ENCODE measurements around the gene CCDC142.

CCDC142 gene

DNA sequence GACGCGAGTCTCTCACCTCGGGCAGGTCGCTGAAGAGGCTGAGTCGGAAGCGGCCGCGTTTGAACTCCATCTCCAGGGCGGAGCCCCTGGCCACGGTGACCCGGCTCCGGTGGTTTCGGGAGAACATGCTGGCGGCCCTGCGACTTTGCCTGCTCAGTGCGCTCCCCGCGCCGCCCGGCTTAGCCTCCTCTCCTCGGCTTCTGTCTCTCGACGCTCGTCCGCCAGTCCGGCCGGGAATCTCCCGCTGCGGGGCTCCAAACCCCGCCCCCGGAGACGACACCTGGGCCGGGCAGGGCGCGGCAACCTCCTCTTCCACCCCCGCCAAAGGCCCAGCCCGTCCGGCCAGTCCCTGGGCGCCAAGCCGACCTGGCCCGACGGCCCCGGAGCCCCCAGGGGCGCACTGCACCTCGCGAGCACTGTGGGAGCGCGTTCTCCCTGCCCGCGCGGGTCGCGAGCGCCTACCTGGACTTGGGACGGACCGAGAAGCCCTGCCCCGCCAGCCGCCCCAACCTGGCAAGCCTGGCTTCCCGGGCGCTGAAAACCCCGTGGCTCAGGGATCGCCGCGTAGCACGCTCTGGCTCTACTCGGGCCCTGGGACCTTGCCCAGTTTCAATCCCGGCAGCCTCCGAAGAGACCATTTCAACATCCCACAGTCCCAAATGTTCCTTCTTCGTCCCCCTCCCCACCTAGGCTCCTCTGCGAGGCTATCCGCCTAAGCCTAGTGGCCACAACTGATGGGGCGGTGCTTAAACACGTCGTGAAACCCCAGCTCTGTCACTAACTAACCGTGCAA, 40.9 kb downstream of the CCDC142 start, which contains the start of gene RTKN:
Gene RTKN (minus strand): TSS at position 248 of the 793 bp plus-strand sequence. CDS start 121 bp downstream, at position 127.
- peak; percentile 93 for DNase-seq

DNA sequence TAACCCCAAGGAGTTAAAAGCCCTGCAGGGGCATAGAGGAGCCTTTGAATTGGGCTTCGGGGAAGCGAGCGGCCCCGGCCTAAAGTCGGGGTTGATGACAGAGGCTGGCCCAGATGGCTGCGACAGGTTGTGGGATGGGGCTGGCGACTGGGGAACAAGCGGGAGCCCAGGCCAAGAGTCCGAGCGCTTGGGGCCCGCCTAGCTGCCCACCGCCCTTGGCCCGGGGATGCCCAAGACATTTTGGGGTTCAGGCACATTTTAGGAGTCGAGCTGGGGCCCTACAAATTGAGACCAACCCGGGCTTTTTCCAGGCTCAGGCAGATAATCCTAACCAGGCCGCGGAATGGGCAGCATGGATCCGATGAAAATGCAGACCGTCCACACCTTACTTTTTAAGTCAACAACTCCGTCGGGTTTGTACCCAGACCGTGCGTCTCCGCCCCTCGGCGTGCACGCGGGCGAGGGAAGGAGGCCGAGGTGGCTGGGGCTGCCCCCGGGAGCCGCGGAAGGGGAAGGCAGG, 41.6 kb downstream of the CCDC142 start:
- DNase-seq: no peak

DNA sequence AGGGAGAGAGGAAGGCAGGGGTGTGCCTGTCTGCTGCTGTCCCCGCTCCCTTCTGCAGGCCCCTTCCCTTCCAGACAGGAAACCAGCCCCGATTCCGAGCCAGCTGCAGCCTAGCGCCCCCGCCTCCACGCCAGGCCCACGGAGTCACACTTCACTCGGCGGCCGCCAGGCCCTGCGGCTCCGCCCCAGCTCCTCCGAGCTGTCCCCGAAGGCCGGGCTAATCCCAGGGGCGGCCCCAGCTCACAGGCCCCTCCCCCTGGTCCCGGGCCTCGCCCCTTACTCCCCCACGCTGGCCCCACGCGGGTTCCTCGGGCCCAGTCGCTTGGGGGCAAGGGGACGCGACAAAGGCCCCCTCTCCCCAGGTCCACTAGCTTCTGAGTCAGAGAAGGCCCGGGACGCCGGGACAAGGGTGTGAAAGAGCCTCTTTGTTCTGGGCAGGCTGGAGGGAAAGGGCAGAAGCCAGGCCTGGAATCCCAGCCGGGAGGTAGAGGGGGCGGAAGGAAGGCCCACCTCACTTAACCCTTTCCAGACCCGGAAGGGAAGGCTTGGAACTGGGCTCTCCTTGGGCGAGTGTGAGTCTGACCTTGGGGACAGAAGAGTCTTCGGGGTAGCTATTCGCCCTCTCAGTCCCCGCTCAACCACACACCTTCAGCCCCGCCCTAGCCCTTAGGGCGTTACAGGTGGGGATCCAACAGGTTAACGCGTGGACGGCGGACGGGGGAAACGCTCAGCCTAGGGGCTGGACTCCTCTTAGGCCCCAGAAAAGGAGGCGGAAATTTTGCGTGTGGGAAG, 42.2 kb downstream of the CCDC142 start:
- peak; percentile 92 for DNase-seq

DNA sequence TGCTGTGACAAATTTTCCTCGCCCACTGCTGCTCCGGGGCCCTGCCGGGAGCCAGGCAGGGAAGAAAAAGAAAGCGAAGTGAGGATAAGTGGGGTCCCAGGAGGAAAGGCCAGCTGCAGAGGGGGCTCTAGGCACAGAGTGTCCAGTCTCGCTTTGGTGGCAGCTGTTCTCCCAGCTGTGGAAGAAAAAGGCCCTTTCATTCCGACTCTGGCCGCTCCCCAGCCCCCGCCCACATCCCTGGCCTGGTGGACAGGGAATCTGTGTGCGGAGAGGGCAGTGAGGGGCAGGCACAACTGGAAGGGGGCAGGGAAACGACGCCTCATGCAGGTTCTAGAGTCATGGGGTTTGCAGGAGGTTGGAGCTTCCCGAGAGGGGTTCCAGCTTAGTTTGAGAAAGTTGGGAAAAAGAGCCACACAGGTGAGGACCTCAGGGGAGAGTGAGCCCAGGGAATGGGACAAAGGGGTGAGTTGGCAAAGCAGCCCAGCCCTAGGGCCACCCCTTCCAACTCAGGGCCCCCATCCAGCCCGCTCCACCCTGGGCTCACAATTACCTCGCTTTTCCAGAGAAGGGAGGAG, 42.9 kb downstream of the CCDC142 start:
- DNase-seq: no peak

DNA sequence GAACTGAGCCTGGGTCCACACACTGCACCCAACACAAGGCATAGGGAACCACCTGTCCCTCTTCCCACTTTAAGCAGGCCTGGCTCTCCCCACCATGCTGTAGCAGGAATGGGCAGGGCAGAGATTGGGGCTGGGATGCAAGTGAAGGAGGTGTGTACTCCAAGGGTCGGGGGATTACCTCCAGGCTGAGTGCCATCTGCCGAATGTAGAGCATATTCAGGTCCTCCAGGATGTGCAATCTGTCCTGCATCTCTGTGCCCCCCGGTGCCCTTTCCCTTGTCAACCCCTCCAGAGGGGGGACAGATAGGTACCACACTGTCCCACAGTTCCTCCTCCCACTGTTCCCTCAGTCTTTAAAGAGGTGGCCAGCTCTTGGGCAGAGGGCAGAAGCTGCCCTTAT, 43.4 kb downstream of the CCDC142 start:
- no peak for DNase-seq

DNA sequence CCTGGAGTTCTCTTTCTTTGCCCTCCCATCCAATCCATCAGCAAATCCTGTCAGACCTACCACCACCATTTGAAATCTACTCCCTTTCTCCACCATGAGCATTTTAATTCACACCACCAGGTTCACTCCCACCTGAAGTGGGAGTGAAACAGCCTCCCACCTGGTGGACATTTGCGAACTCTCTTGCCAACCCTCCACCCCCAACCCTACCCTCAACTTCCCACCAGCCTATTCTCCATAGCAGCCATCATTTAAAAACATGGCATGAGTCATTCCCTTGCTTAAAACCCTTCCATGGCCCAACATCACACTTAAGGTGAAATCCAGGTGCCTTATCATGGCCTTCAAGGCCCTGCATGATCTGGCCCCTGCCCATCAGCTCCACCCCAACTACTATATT, 44.5 kb downstream of the CCDC142 start:
- no peak for DNase-seq

DNA sequence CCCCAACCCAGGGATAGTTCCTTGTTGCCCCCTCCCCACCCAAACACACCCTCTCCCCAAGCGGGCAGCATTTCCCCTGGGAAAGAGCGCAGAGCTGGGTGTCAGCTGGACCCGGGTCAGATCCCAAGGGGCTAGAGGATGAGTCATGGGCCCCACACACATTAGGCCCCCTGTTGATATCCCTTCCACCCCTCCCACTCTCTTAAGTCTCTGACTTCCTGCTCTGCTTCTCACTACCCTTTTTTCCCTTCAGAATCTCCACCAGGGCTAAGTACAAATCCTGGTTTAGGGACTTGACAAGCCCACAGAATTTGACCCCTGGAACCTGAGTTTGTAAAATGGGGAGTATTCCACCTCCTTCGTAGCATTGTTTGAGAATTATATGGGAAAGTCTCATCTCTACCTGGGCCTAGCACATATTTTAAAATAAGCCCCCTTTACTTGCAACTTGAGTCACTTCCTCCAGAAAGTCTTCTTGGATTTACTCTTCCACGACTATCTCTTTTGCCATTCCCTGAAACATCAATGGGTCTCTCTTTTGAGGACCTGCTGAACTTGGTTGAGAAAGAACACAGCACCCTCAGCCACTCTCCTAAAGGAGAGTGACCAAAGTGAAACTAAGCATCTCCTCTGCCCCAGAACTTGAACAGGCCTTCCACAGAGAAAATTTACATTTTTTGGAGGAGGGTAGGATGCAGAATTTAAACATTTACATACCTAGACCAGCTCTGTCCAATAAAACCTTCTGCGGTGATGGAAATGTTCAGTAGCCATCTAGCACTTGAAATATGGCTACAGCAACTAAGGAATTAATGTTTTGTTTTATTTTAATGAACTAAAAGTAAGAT, 45.7 kb downstream of the CCDC142 start:
- DNase-seq: no peak

DNA sequence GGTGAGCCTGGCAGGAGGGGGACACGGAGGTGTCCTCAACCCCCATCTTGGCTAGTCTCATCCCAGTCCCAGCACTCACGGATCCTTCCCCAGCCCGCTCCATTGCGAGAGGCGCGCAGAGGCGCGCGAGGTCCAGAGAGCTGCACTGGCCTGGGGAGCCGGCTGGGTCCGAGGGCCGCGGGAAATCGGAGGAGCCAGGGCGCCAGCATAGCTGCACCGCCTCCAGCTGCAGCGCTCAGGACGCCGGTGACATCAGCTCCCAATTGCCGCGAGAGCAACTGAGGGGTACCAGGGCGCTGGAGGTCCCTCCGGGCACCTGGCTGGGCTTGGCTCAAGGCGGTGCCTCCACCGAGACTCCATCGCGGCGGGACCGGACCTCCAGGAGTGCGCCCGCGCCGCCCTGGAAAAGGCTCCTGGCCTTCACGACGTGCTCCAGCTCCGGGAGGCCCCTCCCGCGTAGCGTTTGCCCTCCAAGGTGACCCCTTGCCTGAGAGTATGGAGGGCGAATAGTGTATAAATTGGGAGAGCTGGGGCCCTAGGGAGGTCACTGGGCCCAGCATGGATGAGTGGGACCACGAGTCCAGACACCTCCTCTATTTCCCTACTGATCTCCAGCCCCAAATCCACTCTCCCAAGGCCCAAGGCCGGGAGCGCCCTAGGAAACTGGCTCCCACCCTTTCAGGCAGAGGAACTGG, 46.5 kb downstream of the CCDC142 start:
- DNase-seq: no peak

DNA sequence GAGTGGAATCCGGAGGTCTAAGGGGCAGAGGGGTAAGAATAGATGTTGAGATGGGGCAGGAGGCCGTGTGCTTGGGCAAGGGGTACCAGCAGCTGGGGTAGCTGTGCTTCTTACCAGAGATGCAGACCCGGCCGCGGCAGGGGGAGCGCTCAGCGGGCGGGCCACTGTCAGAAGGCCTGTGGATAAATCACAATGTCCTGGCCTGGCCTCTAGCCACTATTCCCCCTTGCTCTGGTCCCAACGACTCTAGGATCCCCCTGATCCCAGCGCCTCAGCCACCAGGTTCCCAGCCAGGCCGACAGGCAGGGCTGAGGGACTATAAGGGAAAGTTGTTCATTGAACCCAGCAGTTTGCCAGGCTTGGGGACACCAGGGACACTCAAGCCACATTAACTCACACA, 52.3 kb downstream of the CCDC142 start:
- no peak for DNase-seq

DNA sequence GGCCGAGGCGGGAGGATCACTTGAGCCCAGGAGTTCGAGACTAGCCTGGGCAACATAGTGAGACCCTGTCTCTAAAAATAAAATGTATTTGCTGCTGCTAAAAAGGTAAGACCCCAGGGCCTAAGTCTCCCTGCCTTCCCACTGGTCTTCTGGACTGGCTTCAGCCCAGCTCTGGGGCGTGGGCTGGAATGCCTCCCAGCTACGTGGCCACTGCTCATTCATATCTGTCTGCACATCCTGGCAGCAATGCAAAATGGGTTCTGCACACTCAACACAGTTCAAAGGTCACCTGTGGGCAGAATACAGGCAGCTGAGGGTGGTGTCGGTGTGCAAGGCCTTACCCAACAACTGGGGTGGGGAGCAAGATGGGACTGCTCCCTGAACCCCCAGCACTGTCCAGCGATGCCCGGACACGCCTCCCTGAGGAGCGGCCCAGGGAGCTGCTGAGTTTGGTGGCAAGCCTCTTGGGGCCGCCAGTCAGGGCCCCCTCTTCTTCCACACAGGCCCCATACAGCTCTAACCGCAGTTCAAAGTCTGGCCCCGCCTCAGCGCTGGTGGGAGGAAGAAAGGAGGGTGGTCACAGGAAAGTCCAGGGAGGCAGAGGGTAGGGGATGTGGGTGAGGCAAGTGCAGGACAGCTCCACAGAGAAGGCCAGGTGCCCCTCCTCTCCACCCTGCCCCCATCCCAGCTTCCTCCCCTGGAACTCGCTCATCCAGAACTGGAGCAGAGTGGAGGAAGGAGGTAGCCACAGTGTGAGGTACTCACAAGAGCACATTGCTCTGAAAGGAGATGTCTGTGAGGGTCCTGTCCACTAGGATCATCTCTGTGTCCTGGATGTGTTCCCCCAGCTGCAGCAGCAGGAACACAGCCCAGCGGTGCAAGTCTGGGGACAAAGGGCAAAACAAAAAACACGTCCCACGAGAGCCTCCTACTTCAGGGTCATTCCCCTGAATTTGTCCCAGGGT, 53.0 kb downstream of the CCDC142 start:
- DNase-seq: no peak

DNA sequence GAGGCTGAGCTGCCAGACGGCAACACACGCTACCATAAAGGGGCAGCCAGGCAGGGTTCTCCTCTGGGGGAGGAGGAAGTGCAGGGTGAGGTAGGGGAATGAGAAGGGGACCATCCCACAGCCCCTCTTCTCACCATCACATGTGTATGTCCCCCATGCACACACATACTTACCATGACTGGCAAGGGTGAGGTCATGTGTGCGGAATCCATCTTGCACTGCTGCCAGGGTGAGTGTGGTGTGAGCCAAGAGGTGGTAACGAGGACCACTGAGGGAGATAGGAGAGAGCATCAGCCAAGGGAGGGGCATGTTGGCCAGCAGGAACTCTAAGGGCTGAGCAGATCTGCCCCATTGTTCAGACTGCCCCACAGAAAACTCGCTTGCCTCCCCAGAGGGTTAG, 54.1 kb downstream of the CCDC142 start:
- no peak for DNase-seq

DNA sequence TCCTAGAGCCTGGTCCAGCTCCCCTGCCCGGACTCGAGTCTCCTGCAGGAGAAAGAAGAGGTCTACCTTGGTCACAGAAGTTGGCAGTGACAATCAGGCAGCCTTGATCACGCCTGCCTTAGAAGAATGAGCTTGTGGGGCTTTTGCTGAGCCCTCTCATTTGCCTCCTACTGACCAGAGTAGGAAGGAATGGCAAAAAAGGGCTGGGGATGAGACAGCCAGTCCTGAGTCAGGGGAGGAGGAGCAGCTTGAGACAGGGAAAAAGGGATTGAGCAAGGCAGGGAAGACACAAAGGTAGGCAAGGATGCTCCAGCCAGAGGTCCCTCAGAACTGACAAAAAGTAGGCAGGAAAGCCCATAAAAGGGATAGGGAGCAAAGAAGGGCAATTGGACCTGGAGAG, 55.2 kb downstream of the CCDC142 start:
- DNase-seq: no peak

DNA sequence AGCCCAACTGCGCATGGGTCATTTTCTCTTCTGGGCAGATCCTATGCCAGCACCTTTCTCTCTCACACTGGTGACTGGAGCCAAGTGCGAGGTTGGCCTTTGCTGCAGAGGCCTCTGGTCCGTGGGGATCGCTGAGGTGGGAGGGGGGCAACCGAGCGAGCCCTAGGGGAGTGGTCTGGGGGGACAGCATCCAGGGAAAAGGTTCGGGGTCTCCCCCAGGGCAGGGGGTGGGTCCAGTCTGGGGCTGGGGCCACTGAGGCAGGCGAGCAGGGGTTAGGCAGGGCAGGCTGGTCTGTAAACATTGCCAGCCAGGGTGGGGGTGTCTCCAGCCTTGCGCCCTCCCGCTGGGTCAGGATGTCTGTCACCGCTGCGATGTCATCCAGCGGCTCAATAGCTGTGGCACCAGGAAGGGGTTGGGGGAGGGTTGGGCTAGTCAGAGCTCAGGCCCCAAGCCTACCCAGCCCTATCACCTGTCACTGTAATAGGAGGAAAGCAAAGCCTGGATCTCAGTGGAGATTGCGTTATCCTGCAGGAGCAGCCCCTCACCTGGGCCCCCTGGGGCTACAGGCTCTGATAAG, 56.5 kb downstream of the CCDC142 start:
- peak; percentile 27 for DNase-seq

DNA sequence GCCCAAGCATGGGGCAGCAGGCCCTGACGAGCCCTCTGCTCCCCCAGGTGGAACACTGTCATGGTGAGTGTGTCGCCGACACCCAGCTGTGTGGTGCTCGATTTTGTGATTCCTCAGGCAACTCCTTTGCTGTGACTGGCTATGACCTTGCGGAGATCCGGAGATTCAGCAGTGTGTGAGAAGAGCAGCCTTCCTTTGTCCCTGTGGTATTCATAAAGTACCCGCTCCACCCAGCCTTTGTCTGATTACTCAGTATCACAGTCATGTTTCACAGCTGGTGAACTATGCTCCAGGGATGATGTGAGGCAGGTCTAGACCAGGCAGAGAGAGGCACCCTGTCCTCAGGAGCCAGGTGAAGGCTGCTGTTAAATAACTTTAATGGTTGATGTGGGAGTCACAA, 57.3 kb downstream of the CCDC142 start:
- DNase-seq: no peak

DNA sequence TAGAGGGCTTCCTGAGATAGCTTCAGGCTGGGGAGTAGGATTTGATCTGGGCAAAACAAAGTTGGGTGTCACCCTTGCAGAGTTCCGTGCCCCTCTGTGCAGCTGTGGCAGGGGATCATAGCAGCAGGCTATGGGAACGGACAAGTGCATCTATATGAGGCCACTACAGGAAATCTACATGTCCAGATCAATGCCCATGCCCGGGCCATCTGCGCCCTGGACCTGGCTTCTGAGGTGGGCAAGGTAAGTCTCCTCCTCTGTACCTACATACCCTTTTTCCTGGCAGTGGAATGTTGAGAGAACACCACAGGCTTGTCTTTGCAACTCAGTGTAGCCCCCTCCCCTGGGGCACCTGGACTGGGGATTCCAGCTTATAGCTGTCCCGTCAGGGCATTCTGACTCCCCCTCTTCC, 57.8 kb downstream of the CCDC142 start:
- DNase-seq: no peak

DNA sequence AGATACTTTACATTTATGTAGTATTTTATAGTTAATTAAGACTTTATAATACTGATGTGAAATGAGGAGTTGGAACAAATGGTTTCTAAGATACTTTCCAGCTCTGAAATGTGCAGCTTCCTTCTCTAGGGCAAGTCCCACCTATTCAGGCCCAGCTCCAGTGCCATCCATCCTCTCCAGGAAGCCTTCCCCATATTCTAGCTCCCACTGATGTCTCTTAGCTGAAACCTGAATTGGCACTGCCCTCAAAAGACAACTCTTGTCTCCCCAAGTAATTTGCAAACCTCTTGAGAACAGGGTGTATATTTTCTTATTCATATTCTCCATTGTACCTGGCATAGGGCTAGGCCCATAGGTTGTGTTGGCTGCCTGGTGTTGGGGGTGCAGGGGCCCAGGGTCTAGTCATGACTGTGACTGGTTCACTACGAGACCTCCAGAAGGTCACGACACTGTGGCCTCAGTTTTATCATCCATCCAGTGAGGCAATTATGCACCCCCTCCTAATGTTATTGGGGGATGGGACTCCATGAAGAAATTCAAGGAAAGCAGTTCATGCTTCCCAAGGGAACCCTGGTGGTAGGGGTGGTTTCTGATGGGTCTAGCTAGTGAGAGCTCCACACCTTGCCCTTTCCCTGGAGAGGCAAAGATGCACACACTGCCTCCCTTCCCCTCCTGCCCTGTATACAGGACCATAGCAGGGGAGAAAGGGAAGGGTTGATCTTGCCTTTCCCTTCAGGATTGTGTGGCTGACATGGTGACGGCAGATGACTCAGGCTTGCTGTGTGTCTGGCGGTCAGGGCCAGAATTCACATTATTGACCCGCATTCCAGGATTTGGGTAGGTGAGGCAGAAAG, 58.4 kb downstream of the CCDC142 start:
- no peak for DNase-seq

All from DMS53 (cell line).